GM06990 (cell line): ENCODE measurements around the gene RASSF10.

ENCODE experiments used
- DNase-seq: peaks from one replicate; pipeline ENCODE4 v3.0.0-alpha.2; 2011; ENCODE audit not compliant: insufficient read length; ENCODE audit errors: extremely low read depth
- H3K27me3 ChIP-seq: replicated peaks from 2 replicates; pipeline ENCODE4 v1.6.0; 2011; ENCODE audit warnings: low read length; ENCODE audit not compliant: control insufficient read depth, insufficient read depth
- H3K36me3 ChIP-seq: 2 replicates; pipeline ENCODE4 v1.5.1; 2011; ENCODE audit warnings: low read length; ENCODE audit not compliant: control insufficient read depth, insufficient read depth
- H3K4me3 ChIP-seq: replicated peaks from 2 replicates; pipeline ENCODE4 v1.5.1; 2011; ENCODE audit warnings: low read depth, mild to moderate bottlenecking, control low read depth, low read length
- TF ChIP-seq, protein P1 (sequence below): IDR thresholded peaks from 2 replicates; pipeline ENCODE4 v1.5.1; 2011; ENCODE audit warnings: low read length, control low read depth, mild to moderate bottlenecking, inconsistent platforms; ENCODE audit not compliant: insufficient read depth, poor library complexity, severe bottlenecking

RASSF10 gene

DNA sequence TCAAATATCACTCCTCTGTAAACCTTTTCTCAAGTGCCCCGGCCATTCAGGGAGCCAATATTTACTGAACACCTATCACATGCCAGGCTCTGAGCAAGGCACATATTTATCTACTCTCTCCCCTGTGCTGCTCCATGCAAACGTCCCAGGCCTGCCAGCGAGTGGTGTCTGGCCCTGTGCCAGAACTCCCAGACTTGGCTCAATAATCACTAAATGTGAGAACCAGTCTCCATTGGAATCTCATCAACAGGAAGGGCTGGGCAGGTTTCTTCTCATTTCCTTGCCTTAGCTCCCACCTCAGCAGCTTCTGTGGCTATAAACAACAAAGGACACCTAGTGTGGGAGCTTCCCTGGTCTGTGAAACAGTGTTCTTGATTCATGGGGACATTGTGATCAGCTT is 21.7 kb downstream of the RASSF10 start:
- TF ChIP-seq, protein P1, sequence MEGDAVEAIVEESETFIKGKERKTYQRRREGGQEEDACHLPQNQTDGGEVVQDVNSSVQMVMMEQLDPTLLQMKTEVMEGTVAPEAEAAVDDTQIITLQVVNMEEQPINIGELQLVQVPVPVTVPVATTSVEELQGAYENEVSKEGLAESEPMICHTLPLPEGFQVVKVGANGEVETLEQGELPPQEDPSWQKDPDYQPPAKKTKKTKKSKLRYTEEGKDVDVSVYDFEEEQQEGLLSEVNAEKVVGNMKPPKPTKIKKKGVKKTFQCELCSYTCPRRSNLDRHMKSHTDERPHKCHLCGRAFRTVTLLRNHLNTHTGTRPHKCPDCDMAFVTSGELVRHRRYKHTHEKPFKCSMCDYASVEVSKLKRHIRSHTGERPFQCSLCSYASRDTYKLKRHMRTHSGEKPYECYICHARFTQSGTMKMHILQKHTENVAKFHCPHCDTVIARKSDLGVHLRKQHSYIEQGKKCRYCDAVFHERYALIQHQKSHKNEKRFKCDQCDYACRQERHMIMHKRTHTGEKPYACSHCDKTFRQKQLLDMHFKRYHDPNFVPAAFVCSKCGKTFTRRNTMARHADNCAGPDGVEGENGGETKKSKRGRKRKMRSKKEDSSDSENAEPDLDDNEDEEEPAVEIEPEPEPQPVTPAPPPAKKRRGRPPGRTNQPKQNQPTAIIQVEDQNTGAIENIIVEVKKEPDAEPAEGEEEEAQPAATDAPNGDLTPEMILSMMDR: no peak
- H3K36me3 ChIP-seq: no peaks in the 10 kb centered on the region
- H3K4me3 ChIP-seq: no peak overlapping the region
- no peaks in the 10 kb centered on the region for H3K27me3 ChIP-seq
- DNase-seq: no peak

DNA sequence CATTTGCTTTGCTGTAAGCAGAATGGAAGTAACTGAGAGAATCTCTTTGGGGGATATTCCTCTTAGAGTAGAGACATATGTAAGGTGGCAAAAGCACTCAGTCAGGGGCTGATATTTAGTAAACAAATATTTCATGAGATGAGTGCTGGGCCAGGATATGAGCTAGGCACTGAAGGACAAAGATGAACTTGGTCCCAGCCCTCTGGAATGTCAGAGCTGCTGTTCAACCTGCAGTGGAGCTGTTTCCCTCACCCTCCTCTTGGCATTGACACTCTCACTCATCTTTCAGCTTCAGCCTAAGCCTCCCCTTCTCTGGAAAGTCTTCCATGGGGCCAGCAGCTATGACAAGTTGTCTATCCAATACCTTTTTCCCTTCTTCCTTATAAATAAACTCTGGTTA is 22.2 kb downstream of the RASSF10 start:
- H3K36me3 ChIP-seq: no peaks in the 10 kb centered on the region
- DNase-seq: no peak
- TF ChIP-seq, protein P1: no peak
- H3K4me3 ChIP-seq: no peak overlapping the region
- no peaks in the 10 kb centered on the region for H3K27me3 ChIP-seq

DNA sequence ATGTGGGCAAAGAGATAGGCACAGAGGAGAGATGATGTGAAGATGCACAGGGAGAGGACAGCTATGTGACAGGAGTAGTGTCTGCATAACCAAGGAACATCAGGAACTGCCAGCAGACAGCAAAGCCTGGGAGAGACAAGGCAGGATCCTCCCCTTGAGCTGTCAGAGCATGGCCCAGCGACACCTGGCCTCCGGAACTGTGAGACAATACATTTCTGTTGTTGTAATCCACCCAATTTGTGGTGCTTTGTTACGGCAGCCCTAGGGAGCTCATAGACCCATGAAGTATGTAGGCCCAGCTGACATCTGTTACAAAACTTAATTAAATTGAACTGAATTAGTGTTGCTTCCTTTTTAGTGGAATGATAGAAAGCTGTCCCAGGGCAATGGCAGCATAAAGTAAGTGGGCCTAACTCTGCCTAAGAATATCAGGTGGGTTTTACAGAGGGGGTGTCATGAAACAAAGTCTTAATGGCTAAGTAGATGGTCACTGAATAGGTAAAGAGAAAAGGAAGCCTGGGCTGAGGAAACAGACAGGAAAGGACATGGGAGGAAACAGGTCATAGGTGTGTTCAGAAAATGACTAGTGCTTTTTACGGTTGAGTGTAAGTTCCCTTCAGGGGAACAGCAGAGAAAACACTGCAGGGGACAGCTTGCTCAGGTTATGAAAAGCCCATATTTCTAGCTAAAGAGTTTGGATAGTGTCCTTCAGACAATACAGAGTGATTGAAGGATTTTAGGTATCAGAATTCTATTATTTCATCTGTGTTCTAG is 24.8 kb downstream of the RASSF10 start:
- H3K27me3 ChIP-seq: no peaks in the 10 kb centered on the region
- no peaks in the 10 kb centered on the region for H3K36me3 ChIP-seq
- H3K4me3 ChIP-seq: no peak overlapping the region
- TF ChIP-seq, protein P1: no peak
- DNase-seq: no peak

DNA sequence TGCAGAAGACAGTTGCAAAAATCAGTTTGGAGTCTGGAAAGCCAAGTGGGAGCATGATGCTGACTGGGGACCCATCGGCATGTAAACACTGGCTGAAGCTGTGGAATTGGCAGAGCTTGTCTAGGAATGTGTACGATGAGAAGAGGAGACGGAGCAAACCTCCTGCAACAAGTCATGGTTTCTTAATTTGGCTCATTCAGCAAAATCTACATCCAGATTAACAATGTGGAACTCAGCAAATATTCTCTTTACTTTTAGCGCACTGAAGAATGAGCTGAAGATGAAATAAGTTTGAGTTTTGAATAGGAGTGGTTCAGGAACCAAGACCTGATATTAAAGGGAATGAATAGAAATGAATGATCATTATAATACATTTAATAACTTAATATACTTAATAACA is 26.6 kb downstream of the RASSF10 start:
- Histone ChIP-seq H3K4me3 (no peak overlapping the region), H3K36me3 (no peaks in the 10 kb centered on the region)
- TF ChIP-seq, protein P1: no peak

DNA sequence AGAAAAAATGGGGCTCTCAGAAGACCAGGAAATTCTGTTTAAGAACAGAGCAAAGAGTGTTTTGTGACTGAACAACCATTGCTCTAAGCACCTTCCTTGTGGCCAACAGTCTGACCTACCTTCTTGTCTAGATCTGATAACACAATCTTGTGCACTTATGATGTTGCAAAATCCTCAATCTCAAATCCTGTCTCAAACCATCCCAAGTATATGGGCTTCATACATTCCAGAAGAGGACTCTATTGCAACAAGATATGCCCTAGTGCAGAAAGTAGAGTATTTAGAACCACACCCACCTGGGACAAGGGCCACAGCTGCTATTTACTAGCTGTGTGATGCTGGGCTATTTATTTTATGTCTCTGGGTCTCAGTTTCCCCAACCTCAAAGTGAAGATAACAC is 27.1 kb downstream of the RASSF10 start:
- TF ChIP-seq, protein P1: no peak
- Histone ChIP-seq H3K36me3 (no peaks in the 10 kb centered on the region), H3K4me3 (no peak overlapping the region), H3K27me3 (no peaks in the 10 kb centered on the region; the same call in 1 of the 2 replicates)
- DNase-seq: no peak

More for the DNA sequence above, 26.6 kb downstream of the RASSF10 start:
- DNase-seq: no peak
- no peaks in the 10 kb centered on the region; the same call in 1 of the 2 replicates for H3K27me3 ChIP-seq
